ENCODE measurements around the gene SLC14A1. TPM values are rescaled to one million over a fixed set of nuclear protein-coding genes. Genes with fewer than 3 reads are reported as not detected.
A peak's percentile ranks its signal among the peaks of the same experiment; 100 is the strongest.

Gene SLC14A1
- total RNA-seq, 1 donor from 2014 or later = not detected

DNA sequence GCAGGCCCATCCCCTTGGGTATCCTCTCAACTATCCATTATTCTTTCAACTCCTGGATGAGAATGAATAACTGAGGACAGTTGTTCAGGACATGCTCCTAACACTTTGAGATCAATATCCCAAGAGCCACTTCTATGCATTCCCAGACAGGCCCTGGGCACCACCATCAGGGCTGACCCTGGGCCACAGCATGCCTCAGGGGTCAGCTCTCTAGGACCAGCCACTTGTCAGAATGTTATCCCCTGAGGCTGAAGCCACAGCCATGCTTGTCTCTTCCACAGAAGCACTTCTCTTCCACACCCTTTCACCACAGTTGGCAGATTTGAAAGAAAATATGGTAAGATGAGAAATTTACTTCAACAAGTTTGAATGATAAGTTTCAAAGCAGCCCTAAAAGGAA lies 28.7 kb downstream of the SLC14A1 start:
- no peaks in the 10 kb centered on the region for H3K9me3 ChIP-seq (ENCODE audit: insufficient read depth, low read depth, low read length)
- no peak overlapping the region for H3K4me3 Mint-ChIP-seq (ENCODE audit: unreplicated experiment)
- no peak overlapping the region for H3K4me3 ChIP-seq (ENCODE audit: insufficient read depth, low read depth, low read length)
- no peak overlapping the region for H3K27ac ChIP-seq (ENCODE audit: low read depth, low read length)
- no peak overlapping the region for H3K27ac Mint-ChIP-seq (ENCODE audit: unreplicated experiment)
- H3K36me3 ChIP-seq (ENCODE audit: insufficient read depth, low read length) = no peaks in the 10 kb centered on the region
- peaks cover 3% of the 10 kb centered on the region for H3K9me3 Mint-ChIP-seq (ENCODE audit: unreplicated experiment)
- TF ChIP-seq, protein P1, sequence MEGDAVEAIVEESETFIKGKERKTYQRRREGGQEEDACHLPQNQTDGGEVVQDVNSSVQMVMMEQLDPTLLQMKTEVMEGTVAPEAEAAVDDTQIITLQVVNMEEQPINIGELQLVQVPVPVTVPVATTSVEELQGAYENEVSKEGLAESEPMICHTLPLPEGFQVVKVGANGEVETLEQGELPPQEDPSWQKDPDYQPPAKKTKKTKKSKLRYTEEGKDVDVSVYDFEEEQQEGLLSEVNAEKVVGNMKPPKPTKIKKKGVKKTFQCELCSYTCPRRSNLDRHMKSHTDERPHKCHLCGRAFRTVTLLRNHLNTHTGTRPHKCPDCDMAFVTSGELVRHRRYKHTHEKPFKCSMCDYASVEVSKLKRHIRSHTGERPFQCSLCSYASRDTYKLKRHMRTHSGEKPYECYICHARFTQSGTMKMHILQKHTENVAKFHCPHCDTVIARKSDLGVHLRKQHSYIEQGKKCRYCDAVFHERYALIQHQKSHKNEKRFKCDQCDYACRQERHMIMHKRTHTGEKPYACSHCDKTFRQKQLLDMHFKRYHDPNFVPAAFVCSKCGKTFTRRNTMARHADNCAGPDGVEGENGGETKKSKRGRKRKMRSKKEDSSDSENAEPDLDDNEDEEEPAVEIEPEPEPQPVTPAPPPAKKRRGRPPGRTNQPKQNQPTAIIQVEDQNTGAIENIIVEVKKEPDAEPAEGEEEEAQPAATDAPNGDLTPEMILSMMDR (IDR thresholded peaks at IDR 0.05; ENCODE audit: insufficient read depth, low read depth, low read length) = no peak
- TF ChIP-seq EZH2 (IDR thresholded peaks at IDR 0.05; ENCODE audit: insufficient read depth, low read length) = no peak
- no peak overlapping the region for H2AFZ ChIP-seq (ENCODE audit: low read depth, low read length)
- DNase-seq (ENCODE audit: low read depth) (no peak), FAIRE-seq (no peak)
- H3K79me2 ChIP-seq (ENCODE audit: insufficient read depth, low read length) = no peaks in the 10 kb centered on the region
- no peak overlapping the region for H3K4me2 ChIP-seq (ENCODE audit: low read length)
- H3K4me1 Mint-ChIP-seq (ENCODE audit: low read depth, unreplicated experiment) = peaks cover 1% of the 10 kb centered on the region
- H4K20me1 ChIP-seq (ENCODE audit: insufficient read depth, low read length) = no peaks in the 10 kb centered on the region
- H3K27me3 ChIP-seq (ENCODE audit: insufficient read depth, low read length) = no peaks in the 10 kb centered on the region
- peaks cover 17% of the 10 kb centered on the region for H3K27me3 Mint-ChIP-seq (ENCODE audit: low read depth, unreplicated experiment)
- no peak overlapping the region for H3K9ac ChIP-seq (ENCODE audit: low read length)
- H3K36me3 Mint-ChIP-seq (ENCODE audit: low read depth, unreplicated experiment) = no peaks in the 10 kb centered on the region
- peaks cover 11% of the 10 kb centered on the region for H3K4me1 ChIP-seq (ENCODE audit: insufficient read depth, low read length)

DNA sequence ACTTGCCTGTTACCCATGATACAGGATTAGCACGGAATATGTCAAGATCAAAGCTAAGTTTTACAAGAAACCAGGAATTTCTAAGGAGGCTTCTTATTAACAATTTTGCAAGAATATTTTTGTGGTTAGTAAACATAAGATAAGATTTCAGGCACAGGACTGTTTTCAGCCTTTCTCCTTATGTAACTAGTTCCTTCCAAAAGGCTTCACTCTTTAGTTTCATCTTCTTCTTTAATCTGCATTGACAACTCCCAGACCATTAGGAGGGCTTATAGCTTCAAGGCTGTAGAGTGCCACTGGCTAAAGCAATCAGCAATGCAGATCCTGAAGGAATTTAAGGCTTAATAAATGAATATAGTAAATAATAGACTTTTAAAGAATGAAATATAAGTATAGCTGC lies 29.3 kb downstream of the SLC14A1 start:
- H3K27me3 ChIP-seq (ENCODE audit: insufficient read depth, low read length) = no peaks in the 10 kb centered on the region
- H3K4me3 Mint-ChIP-seq (ENCODE audit: unreplicated experiment) = no peak overlapping the region
- no peaks in the 10 kb centered on the region for H3K36me3 Mint-ChIP-seq (ENCODE audit: low read depth, unreplicated experiment)
- no peaks in the 10 kb centered on the region for H3K9me3 ChIP-seq (ENCODE audit: insufficient read depth, low read depth, low read length)
- no peak for TF ChIP-seq EZH2 (IDR thresholded peaks at IDR 0.05; ENCODE audit: insufficient read depth, low read length)
- TF ChIP-seq, protein P1 (IDR thresholded peaks at IDR 0.05; ENCODE audit: insufficient read depth, low read depth, low read length) = no peak
- FAIRE-seq (no peak), DNase-seq (ENCODE audit: low read depth) (peak; percentile 26)
- peaks cover 11% of the 10 kb centered on the region for H3K4me1 ChIP-seq (ENCODE audit: insufficient read depth, low read length)
- H3K27ac ChIP-seq (ENCODE audit: low read depth, low read length) = no peak overlapping the region
- H3K4me1 Mint-ChIP-seq (ENCODE audit: low read depth, unreplicated experiment) = peaks cover 1% of the 10 kb centered on the region
- no peak overlapping the region for H3K9ac ChIP-seq (ENCODE audit: low read length)
- no peak overlapping the region for H3K4me3 ChIP-seq (ENCODE audit: insufficient read depth, low read depth, low read length)
- H3K27me3 Mint-ChIP-seq (ENCODE audit: low read depth, unreplicated experiment) = peaks cover 23% of the 10 kb centered on the region
- no peak overlapping the region for H2AFZ ChIP-seq (ENCODE audit: low read depth, low read length)
- H4K20me1 ChIP-seq (ENCODE audit: insufficient read depth, low read length) = no peaks in the 10 kb centered on the region
- H3K27ac Mint-ChIP-seq (ENCODE audit: unreplicated experiment) = no peak overlapping the region
- no peak overlapping the region for H3K4me2 ChIP-seq (ENCODE audit: low read length)
- no peaks in the 10 kb centered on the region for H3K36me3 ChIP-seq (ENCODE audit: insufficient read depth, low read length)
- peaks cover 4% of the 10 kb centered on the region for H3K9me3 Mint-ChIP-seq (ENCODE audit: unreplicated experiment)
- no peaks in the 10 kb centered on the region for H3K79me2 ChIP-seq (ENCODE audit: insufficient read depth, low read length)

DNA sequence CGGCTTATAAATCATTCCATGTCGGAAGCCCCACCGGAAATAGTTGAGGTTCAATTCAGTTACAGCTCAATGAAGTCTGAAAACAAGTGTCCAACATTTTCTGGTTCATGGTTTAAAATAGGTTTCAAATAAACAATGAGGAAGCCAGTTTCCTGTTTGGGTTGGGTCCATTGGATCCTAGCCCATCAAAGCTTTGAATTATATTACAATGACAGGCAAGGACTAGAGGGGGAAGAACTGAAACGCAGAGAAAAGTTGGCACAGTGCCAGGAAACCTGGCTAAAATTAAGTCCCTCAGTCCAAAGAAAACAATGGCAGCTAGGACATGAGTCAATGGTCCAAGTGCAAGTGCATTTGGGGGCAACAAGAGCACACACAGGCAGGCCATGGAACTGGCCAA lies 32.0 kb downstream of the SLC14A1 start:
- no peaks in the 10 kb centered on the region for H3K4me1 Mint-ChIP-seq (ENCODE audit: low read depth, unreplicated experiment)
- peak overlapping the region; percentile 47 for H3K4me2 ChIP-seq (ENCODE audit: low read length)
- H3K36me3 ChIP-seq (ENCODE audit: insufficient read depth, low read length) = no peaks in the 10 kb centered on the region
- peak; percentile 41 for FAIRE-seq
- H3K4me3 ChIP-seq (ENCODE audit: insufficient read depth, low read depth, low read length) = no peak overlapping the region
- peaks cover 25% of the 10 kb centered on the region for H3K27me3 Mint-ChIP-seq (ENCODE audit: low read depth, unreplicated experiment)
- H3K27ac Mint-ChIP-seq (ENCODE audit: unreplicated experiment) = no peak overlapping the region
- H4K20me1 ChIP-seq (ENCODE audit: insufficient read depth, low read length) = no peaks in the 10 kb centered on the region
- no peaks in the 10 kb centered on the region for H3K27me3 ChIP-seq (ENCODE audit: insufficient read depth, low read length)
- H3K4me3 Mint-ChIP-seq (ENCODE audit: unreplicated experiment) = no peak overlapping the region
- no peaks in the 10 kb centered on the region for H3K9me3 ChIP-seq (ENCODE audit: insufficient read depth, low read depth, low read length)
- H3K9me3 Mint-ChIP-seq (ENCODE audit: unreplicated experiment) = peaks cover 4% of the 10 kb centered on the region
- no peak for TF ChIP-seq EZH2 (IDR thresholded peaks at IDR 0.05; ENCODE audit: insufficient read depth, low read length)
- TF ChIP-seq, protein P1 (IDR thresholded peaks at IDR 0.05; ENCODE audit: insufficient read depth, low read depth, low read length) = no peak
- no peaks in the 10 kb centered on the region for H3K79me2 ChIP-seq (ENCODE audit: insufficient read depth, low read length)
- H3K4me1 ChIP-seq (ENCODE audit: insufficient read depth, low read length) = peaks cover 11% of the 10 kb centered on the region
- H3K27ac ChIP-seq (ENCODE audit: low read depth, low read length) = no peak overlapping the region
- no peaks in the 10 kb centered on the region for H3K36me3 Mint-ChIP-seq (ENCODE audit: low read depth, unreplicated experiment)
- H3K9ac ChIP-seq (ENCODE audit: low read length) = no peak overlapping the region
- no peak overlapping the region for H2AFZ ChIP-seq (ENCODE audit: low read depth, low read length)
- DNase-seq (ENCODE audit: low read depth) = peak; percentile 87
